HCT116 (cell line): Measurements from ENCODE around the gene ACP5. TPM values are rescaled to one million over a fixed set of nuclear protein-coding genes. Genes with fewer than 3 reads are reported as not detected.

Experiments used
- ATAC-seq: fragments of 200-7000 bp; cut with Tn5 transposase; 2 replicates; pipeline ENCODE4 v1.9.1; 2020; ENCODE audit warnings: mild to moderate bottlenecking, moderate library complexity
- BruUV-seq: library from RNA; stranded (reverse); fragments of 400-500 nt; replicated peaks from 2 replicates; lab custom pipeline; 2021; lab: Mats Ljungman, UMichigan
- CTCF ChIA-PET: fragments of 300-600 bp; sonication (Branson Sonifier 250); formaldehyde crosslinking; loops from one replicate; lab custom pipeline; 2021; ENCODE audit warnings: antibody characterized with exemption; lab: Charles Lee
- POLR2A ChIA-PET: fragments of 300-600, 350-600 bp; sonication (Branson Sonifier 250); formaldehyde crosslinking; loops from one replicate; lab custom pipeline; 2021; ENCODE audit warnings: antibody characterized with exemption; lab: Charles Lee
- RAD21 ChIA-PET, 2 experiments: fragments of 300-600 bp; sonication (Branson Sonifier 250); formaldehyde crosslinking; loops; one replicate each; lab custom pipeline; 2023; ENCODE audit warnings: low total read pairs in 2 of 2; ENCODE audit not compliant: uncharacterized antibody in 2 of 2, unreplicated experiment in 2 of 2, low non-redundant PET in 1 of 2; lab: Charles Lee
- DNase-seq: peaks from one replicate; pipeline ENCODE4 v3.0.0-alpha.2; 2010; ENCODE audit warnings: low read depth, low spot score
- H2AFZ ChIP-seq: fragments of 200-600 bp; shearing (Covaris generic), sonication (generic); 2 replicates; pipeline ENCODE4 v1.6.1; 2017; ENCODE audit warnings: low read depth, mixed run types, mixed read lengths, antibody characterized with exemption, low read length; ENCODE audit not compliant: poor library complexity, severe bottlenecking
- H3K27ac ChIP-seq: 2 replicates; pipeline ENCODE4 v1.5.1; 2012; ENCODE audit warnings: low read depth, low read length
- H3K27me3 ChIP-seq: fragments of 200-600 bp; sonication (generic); 2 replicates; pipeline ENCODE4 v1.6.1; 2016; ENCODE audit warnings: mixed run types, low read length, mixed read lengths; ENCODE audit not compliant: insufficient read depth
- H3K36me3 ChIP-seq, 2 experiments: fragments of 200-500 bp in 1 of 2; fragments of 200-600 bp in 1 of 2; sonication (Bioruptor generic) in 1 of 2; sonication (generic) in 1 of 2; 2 replicates each; pipeline versions ENCODE4 v1.5.1 to v1.6.1; 2014 to 2016; ENCODE audit warnings: low read length in 2 of 2, inconsistent platforms in 1 of 2, mixed read lengths in 1 of 2, mixed run types in 1 of 2; ENCODE audit not compliant: insufficient read depth in 2 of 2, control insufficient read depth in 1 of 2
- H3K4me1 ChIP-seq, 2 experiments: fragments of 200-600 bp in 1 of 2; sonication (generic) in 1 of 2; 2 replicates each; pipeline versions ENCODE4 v1.5.1 to v1.6.1; 2012 to 2017; ENCODE audit warnings: low read length in 2 of 2, inconsistent platforms in 1 of 2, mild to moderate bottlenecking in 1 of 2, mixed read lengths in 1 of 2, mixed run types in 1 of 2, moderate library complexity in 1 of 2; ENCODE audit not compliant: insufficient read depth in 2 of 2, control insufficient read depth in 1 of 2
- H3K4me2 ChIP-seq: fragments of 200-600 bp; sonication (generic); 2 replicates; pipeline ENCODE4 v1.6.1; 2017; ENCODE audit warnings: mixed run types, low read length, mixed read lengths
- H3K4me3 ChIP-seq, 2 experiments: fragments of 200-600 bp in 1 of 2; sonication (generic) in 1 of 2; replicated peaks in 1 of 2; 2 replicates each; pipeline ENCODE4 v1.5.1; 2011 to 2016; ENCODE audit warnings: low read length in 2 of 2, control low read depth in 1 of 2, low read depth in 1 of 2, mild to moderate bottlenecking in 1 of 2, mixed read lengths in 1 of 2, mixed run types in 1 of 2
- H3K79me2 ChIP-seq: fragments of 200-600 bp; sonication (generic); 2 replicates; pipeline ENCODE4 v1.6.1; 2017; ENCODE audit warnings: mild to moderate bottlenecking, mixed run types, low read length, moderate library complexity, mixed read lengths; ENCODE audit not compliant: insufficient read depth
- H3K9ac ChIP-seq: fragments of 200-600 bp; sonication (generic); 2 replicates; pipeline ENCODE4 v1.6.1; 2016; ENCODE audit warnings: low read length, mixed read lengths
- H3K9me2 ChIP-seq: fragments of 200-600 bp; sonication (generic), shearing (Covaris generic); 2 replicates; pipeline ENCODE4 v1.6.1; 2017; ENCODE audit warnings: mixed run types, mild to moderate bottlenecking, moderate library complexity; ENCODE audit not compliant: insufficient read depth
- H3K9me3 ChIP-seq, 2 experiments: fragments of 200-500 bp in 1 of 2; fragments of 200-600 bp in 1 of 2; sonication (Bioruptor generic) in 1 of 2; sonication (generic) in 1 of 2; 2 replicates each; pipeline ENCODE4 v1.6.1; 2014 to 2017; ENCODE audit warnings: low read length in 2 of 2, mixed read lengths in 2 of 2, inconsistent platforms in 1 of 2, low read depth in 1 of 2, mild to moderate bottlenecking in 1 of 2, mixed run types in 1 of 2, moderate library complexity in 1 of 2; ENCODE audit not compliant: control insufficient read depth in 1 of 2, insufficient read depth in 1 of 2
- H4K20me1 ChIP-seq: fragments of 200-600 bp; sonication (generic), shearing (Covaris generic); 2 replicates; pipeline ENCODE4 v1.6.1; 2017; ENCODE audit warnings: mixed run types, mild to moderate bottlenecking, moderate library complexity; ENCODE audit not compliant: insufficient read depth
- ATF3 ChIP-seq: IDR thresholded peaks from 2 replicates; pipeline ENCODE4 v1.6.1; 2012
- EGR1 ChIP-seq: IDR thresholded peaks from 2 replicates; pipeline ENCODE4 v1.6.1; 2012; ENCODE audit warnings: low read depth
- EZH2phosphoT487 ChIP-seq: fragments of 200-600 bp; IDR thresholded peaks from 2 replicates; pipeline ENCODE4 v1.6.1; 2018; ENCODE audit warnings: antibody characterized with exemption, borderline replicate concordance
- FOSL1 ChIP-seq: IDR thresholded peaks from 2 replicates; pipeline ENCODE4 v1.6.1; 2012; ENCODE audit warnings: low read depth
- JUND ChIP-seq: IDR thresholded peaks from 2 replicates; pipeline ENCODE4 v1.6.1; 2012
- MAX ChIP-seq: IDR thresholded peaks from 2 replicates; pipeline ENCODE4 v1.6.1; 2012
- POLR2A ChIP-seq: IDR thresholded peaks from 2 replicates; pipeline ENCODE4 v1.7.0; 2011; ENCODE audit warnings: borderline replicate concordance; ENCODE audit not compliant: insufficient read depth, insufficient read length; ENCODE audit errors: extremely low read depth
- POLR2AphosphoS5 ChIP-seq: IDR thresholded peaks from 2 replicates; pipeline ENCODE4 v1.6.1; 2011; ENCODE audit warnings: mild to moderate bottlenecking, low read depth, low read length, moderate library complexity
- RAD21 ChIP-seq: IDR thresholded peaks from 2 replicates; pipeline ENCODE4 v1.6.1; 2012; ENCODE audit warnings: low read depth, mild to moderate bottlenecking
- REST ChIP-seq: IDR thresholded peaks from 2 replicates; pipeline ENCODE4 v1.6.1; 2012; ENCODE audit warnings: low read depth
- SIN3A ChIP-seq: IDR thresholded peaks from 2 replicates; pipeline ENCODE4 v1.6.1; 2012; ENCODE audit warnings: low read depth
- TCF7L2 ChIP-seq: IDR thresholded peaks from 2 replicates; pipeline ENCODE4 v1.7.0; 2011; ENCODE audit warnings: borderline replicate concordance, inconsistent platforms; ENCODE audit not compliant: insufficient read depth, insufficient read length; ENCODE audit errors: extremely low read depth
- YY1 ChIP-seq: IDR thresholded peaks from 2 replicates; pipeline ENCODE4 v1.6.1; 2011; ENCODE audit warnings: low read length, low read depth, moderate library complexity, mild to moderate bottlenecking; ENCODE audit not compliant: insufficient replicate concordance; ENCODE audit errors: extremely low read depth
- ZBTB33 ChIP-seq: IDR thresholded peaks from 2 replicates; pipeline ENCODE4 v1.6.1; 2011; ENCODE audit warnings: mild to moderate bottlenecking, low read length, moderate library complexity; ENCODE audit not compliant: insufficient replicate concordance; ENCODE audit errors: extremely low read depth
- ZFX ChIP-seq: fragments of 450-650 bp; IDR thresholded peaks from 2 replicates; pipeline ENCODE4 v1.6.1; 2017
- ZNF274 ChIP-seq: fragments of 200-500 bp; sonication (Bioruptor generic); IDR thresholded peaks from 2 replicates; pipeline ENCODE4 v1.6.1; 2014; ENCODE audit warnings: mild to moderate bottlenecking, low read depth, low read length, inconsistent platforms
- intact Hi-C: fragments of 100-400 bp; cut with micrococcal nuclease; formaldehyde crosslinking; loops from 2 replicates; pipeline ENCODE4 v1.10.0; 2022
- total RNA-seq: library from RNA; stranded (reverse); gene quantifications from one replicate; pipeline ENCODE4 v1.2.1, GENCODE V29; 2021; ENCODE audit not compliant: unreplicated experiment

ACP5 gene
- total RNA-seq, 1 experiment from 2014 or later: 1.2 TPM

GRCh38 chr19:11586331-11586730, 8.9 kb upstream of the ACP5 start:
- no TSS peak for BruUV-seq
- POLR2A ChIA-PET: no interaction called here

GRCh38 chr19:11581740-11582139, 4.3 kb upstream of the ACP5 start:
- no peaks in the 10 kb centered on the region for H3K9me2 ChIP-seq
- H3K4me2 ChIP-seq: no peak overlapping the region
- no peaks in the 10 kb centered on the region for H4K20me1 ChIP-seq
- DNase-seq (no peak), ATAC-seq (no peak)
- no peaks in the 10 kb centered on the region for H3K36me3 ChIP-seq
- ChIA-PET CTCF (interaction anchor here (0.6 to 1.9 kb wide), 2 partner anchors 9 to 22 kb away, joined by 3 to 4 read pairs; no protein-coding TSS in a partner anchor), POLR2A (interaction anchor here (0.7 kb wide), 1 partner anchor 44 kb away, joined by 3 read pairs; no protein-coding TSS in a partner anchor), RAD21 (no interaction called here)
- peaks cover 2 to 3% of the 10 kb centered on the region in 2 experiments; a peak in 2 of 4 replicates for H3K4me1 ChIP-seq
- H3K9ac ChIP-seq: no peak overlapping the region
- H3K9me3 ChIP-seq: no peaks in the 10 kb centered on the region
- intact Hi-C loops: no loop called here
- no peak overlapping the region for H2AFZ ChIP-seq
- H3K79me2 ChIP-seq: no peaks in the 10 kb centered on the region
- H3K27me3 ChIP-seq: no peaks in the 10 kb centered on the region
- H3K4me3 ChIP-seq: no peak overlapping the region
- H3K27ac ChIP-seq: no peak overlapping the region
- no TSS peak for BruUV-seq
- TF ChIP-seq RAD21 (no peak), ATF3 (no peak), EGR1 (no peak), POLR2AphosphoS5 (no peak), FOSL1 (no peak), ZNF274 (no peak), ZBTB33 (no peak), JUND (no peak), POLR2A (no peak), MAX (no peak), REST (no peak)

More at GRCh38 chr19:11586331-11586730, 8.9 kb upstream of the ACP5 start:
- RAD21 ChIA-PET: interaction anchor here in 1 of 2 experiments (0.7 kb wide), 1 partner anchor 91 kb away, joined by 3 read pairs; no protein-coding TSS in a partner anchor
- Histone ChIP-seq H3K9me2 (no peaks in the 10 kb centered on the region), H3K9ac (no peak overlapping the region), H4K20me1 (no peaks in the 10 kb centered on the region), H3K4me2 (no peak overlapping the region), H3K4me1 (peaks cover 0 to 6% of the 10 kb centered on the region in 2 experiments; a peak in 2 of 4 replicates), H3K36me3 (no peaks in the 10 kb centered on the region), H3K27me3 (no peaks in the 10 kb centered on the region), H3K27ac (no peak overlapping the region), H3K9me3 (no peaks in the 10 kb centered on the region), H3K4me3 (no peak overlapping the region)
- ATAC-seq: no peak
- intact Hi-C loops: no loop called here
- no peak for DNase-seq
- no peak for TF ChIP-seq EZH2phosphoT487
- no peak for TF ChIP-seq SIN3A
- no peak for TF ChIP-seq TCF7L2
- TF ChIP-seq YY1: no peak
- no peak for TF ChIP-seq POLR2A
- TF ChIP-seq ZFX: no peak
- TF ChIP-seq, all 23 proteins: peak for 0
- Histone ChIP-seq H2AFZ (no peak overlapping the region), H3K79me2 (no peaks in the 10 kb centered on the region)
- CTCF ChIA-PET: no interaction called here
